DOHH2 (cell line): ENCODE results near the gene SMARCD3.

ENCODE experiments used
- H3F3A ChIP-seq: fragments of 200-600 bp; sonication (generic), shearing (Covaris generic); 2 replicates; pipeline ENCODE4 v1.6.0; 2016; ENCODE audit warnings: antibody characterized with exemption, mild to moderate bottlenecking; ENCODE audit not compliant: control insufficient read depth, insufficient read depth
- H3K27ac ChIP-seq: fragments of 200-600 bp; sonication (generic); 2 replicates; pipeline ENCODE4 v1.5.1; 2014; ENCODE audit warnings: low read depth, mild to moderate bottlenecking, low read length, moderate library complexity
- H3K27me3 ChIP-seq: fragments of 200-600 bp; sonication (generic); 2 replicates; pipeline ENCODE4 v1.6.1; 2014; ENCODE audit warnings: mild to moderate bottlenecking, low read length, mixed read lengths; ENCODE audit not compliant: control insufficient read depth
- H3K36me3 ChIP-seq: fragments of 200-600 bp; sonication (generic); 2 replicates; pipeline ENCODE4 v1.6.1; 2014; ENCODE audit warnings: mild to moderate bottlenecking, low read length, moderate library complexity, mixed read lengths; ENCODE audit not compliant: control insufficient read depth
- H3K4me1 ChIP-seq: fragments of 200-600 bp; sonication (generic); 2 replicates; pipeline ENCODE4 v1.6.1; 2014; ENCODE audit warnings: mild to moderate bottlenecking, low read length, mixed read lengths; ENCODE audit not compliant: control insufficient read depth
- H3K4me2 ChIP-seq: fragments of 200-600 bp; sonication (generic); 2 replicates; pipeline ENCODE4 v1.6.0; 2014; ENCODE audit warnings: mild to moderate bottlenecking, low read length, moderate library complexity
- H3K4me3 ChIP-seq: fragments of 200-600 bp; sonication (generic); 2 replicates; pipeline ENCODE4 v1.5.1; 2014; ENCODE audit warnings: mild to moderate bottlenecking, low read length, mixed read lengths
- H3K79me2 ChIP-seq: fragments of 200-600 bp; sonication (generic); 2 replicates; pipeline ENCODE4 v1.6.1; 2014; ENCODE audit warnings: mild to moderate bottlenecking, low read length, mixed read lengths; ENCODE audit not compliant: control insufficient read depth
- H3K9me2 ChIP-seq: fragments of 200-600 bp; sonication (generic); replicated peaks from 2 replicates; pipeline ENCODE4 v1.6.1; 2014; ENCODE audit warnings: mild to moderate bottlenecking, low read length, mixed read lengths; ENCODE audit not compliant: control insufficient read depth
- H3K9me3 ChIP-seq: fragments of 200-600 bp; sonication (generic); 2 replicates; pipeline ENCODE4 v1.6.1; 2014; ENCODE audit warnings: antibody characterized with exemption, low read length, mixed read lengths; ENCODE audit not compliant: control insufficient read depth, insufficient read depth
- H4K20me1 ChIP-seq: fragments of 200-600 bp; sonication (generic); 2 replicates; pipeline ENCODE4 v1.6.0; 2014; ENCODE audit warnings: low read depth, mild to moderate bottlenecking, antibody characterized with exemption, low read length, moderate library complexity; ENCODE audit not compliant: control insufficient read depth, insufficient read depth
- CTCF ChIP-seq: fragments of 200-600 bp; sonication (generic); IDR thresholded peaks from one replicate; pipeline ENCODE4 v1.5.1; 2014; ENCODE audit warnings: antibody characterized with exemption, mild to moderate bottlenecking, low read depth, low read length; ENCODE audit not compliant: poor library complexity, severe bottlenecking
- EZH2phosphoT487 ChIP-seq: fragments of 200-600 bp; sonication (generic); IDR thresholded peaks from 2 replicates; pipeline ENCODE4 v1.6.1; 2017; ENCODE audit warnings: borderline replicate concordance, mild to moderate bottlenecking, antibody characterized with exemption, low read length, moderate library complexity, mixed read lengths

The SMARCD3 gene

GRCh38 chr7:151208253-151208862 is 40.1 kb downstream of the SMARCD3 start:
- no peak overlapping the region for H3K4me2 ChIP-seq
- no peak for TF ChIP-seq CTCF
- TF ChIP-seq EZH2phosphoT487: no peak

GRCh38 chr7:151207804-151208203 is 40.7 kb downstream of the SMARCD3 start:
- no peaks in the 10 kb centered on the region; the same call in 1 of the 2 replicates for H4K20me1 ChIP-seq
- H3K4me2 ChIP-seq: no peak overlapping the region
- H3K4me3 ChIP-seq: no peak overlapping the region
- TF ChIP-seq EZH2phosphoT487 (no peak), CTCF (no peak)
- no peaks in the 10 kb centered on the region for H3K9me3 ChIP-seq
- no peaks in the 10 kb centered on the region for H3K79me2 ChIP-seq
- H3K4me1 ChIP-seq: no peaks in the 10 kb centered on the region
- H3K9me2 ChIP-seq: no peaks in the 10 kb centered on the region
- H3K36me3 ChIP-seq: peaks cover 12% of the 10 kb centered on the region
- no peak overlapping the region for H3K27ac ChIP-seq
- H3K27me3 ChIP-seq: peaks cover 14% of the 10 kb centered on the region
- peaks cover 11% of the 10 kb centered on the region; the same call in 1 of the 2 replicates for H3F3A ChIP-seq

More at GRCh38 chr7:151208253-151208862, 40.1 kb downstream of the SMARCD3 start:
- H3K79me2 ChIP-seq: no peaks in the 10 kb centered on the region
- no peaks in the 10 kb centered on the region; the same call in 1 of the 2 replicates for H4K20me1 ChIP-seq
- H3K4me3 ChIP-seq: no peak overlapping the region
- no peak overlapping the region for H3K27ac ChIP-seq
- H3K36me3 ChIP-seq: peaks cover 17% of the 10 kb centered on the region
- no peaks in the 10 kb centered on the region for H3K4me1 ChIP-seq
- H3F3A ChIP-seq: peaks cover 11% of the 10 kb centered on the region; the same call in 1 of the 2 replicates
- no peaks in the 10 kb centered on the region for H3K9me2 ChIP-seq
- no peaks in the 10 kb centered on the region for H3K9me3 ChIP-seq
- H3K27me3 ChIP-seq: peaks cover 10% of the 10 kb centered on the region; the same call in 1 of the 2 replicates

GRCh38 chr7:151207315-151207714 is 41.2 kb downstream of the SMARCD3 start:
- no peak overlapping the region for H3K4me2 ChIP-seq
- H3K27me3 ChIP-seq: peaks cover 14% of the 10 kb centered on the region
- H3K4me1 ChIP-seq: no peaks in the 10 kb centered on the region
- no peaks in the 10 kb centered on the region for H3K79me2 ChIP-seq
- H3K9me3 ChIP-seq: no peaks in the 10 kb centered on the region
- peaks cover 11% of the 10 kb centered on the region; the same call in 1 of the 2 replicates for H3F3A ChIP-seq
- H3K27ac ChIP-seq: no peak overlapping the region
- no peak overlapping the region for H3K4me3 ChIP-seq
- peaks cover 7% of the 10 kb centered on the region for H3K36me3 ChIP-seq
- H3K9me2 ChIP-seq: no peaks in the 10 kb centered on the region
- no peak for TF ChIP-seq EZH2phosphoT487
- no peak for TF ChIP-seq CTCF
- H4K20me1 ChIP-seq: no peaks in the 10 kb centered on the region; the same call in 1 of the 2 replicates
